ENCODE data around the gene TNFRSF17. TPM values are rescaled to one million over a fixed set of nuclear protein-coding genes. Genes with fewer than 3 reads are reported as not detected.
A peak's percentile ranks its signal among the peaks of the same experiment; 100 is the strongest.
"Not testable (repeated sequence)": the region's sequence is repeated elsewhere in the genome, so short reads cannot be mapped to it uniquely, and the experiment has no call there.

Gene TNFRSF17
- polyA plus RNA-seq, 3 donors, result 0.26 TPM; not detected in 2

- no peak overlapping the region for H3K4me2 ChIP-seq (replicated peaks; ENCODE audit: extremely low read depth, low read length, poor library complexity, severe bottlenecking)
- 98% methylated on average over 5 of the region's 10 CpGs for WGBS (ENCODE audit: insufficient coverage)
- H3K4me3 Mint-ChIP-seq, result no peak overlapping the region
- H3K4me1 ChIP-seq (ENCODE audit: control insufficient read depth in 1 of 2, insufficient read depth in 2 of 2, low read length in 2 of 2), result peaks cover 0 to 3% of the 10 kb centered on the region in 2 donors
- peaks cover 0 to 6% (median 0%) of the 10 kb centered on the region in 3 donors for H3K27me3 Mint-ChIP-seq (ENCODE audit: low read depth in 3 of 3)
- TF ChIP-seq, protein P1, sequence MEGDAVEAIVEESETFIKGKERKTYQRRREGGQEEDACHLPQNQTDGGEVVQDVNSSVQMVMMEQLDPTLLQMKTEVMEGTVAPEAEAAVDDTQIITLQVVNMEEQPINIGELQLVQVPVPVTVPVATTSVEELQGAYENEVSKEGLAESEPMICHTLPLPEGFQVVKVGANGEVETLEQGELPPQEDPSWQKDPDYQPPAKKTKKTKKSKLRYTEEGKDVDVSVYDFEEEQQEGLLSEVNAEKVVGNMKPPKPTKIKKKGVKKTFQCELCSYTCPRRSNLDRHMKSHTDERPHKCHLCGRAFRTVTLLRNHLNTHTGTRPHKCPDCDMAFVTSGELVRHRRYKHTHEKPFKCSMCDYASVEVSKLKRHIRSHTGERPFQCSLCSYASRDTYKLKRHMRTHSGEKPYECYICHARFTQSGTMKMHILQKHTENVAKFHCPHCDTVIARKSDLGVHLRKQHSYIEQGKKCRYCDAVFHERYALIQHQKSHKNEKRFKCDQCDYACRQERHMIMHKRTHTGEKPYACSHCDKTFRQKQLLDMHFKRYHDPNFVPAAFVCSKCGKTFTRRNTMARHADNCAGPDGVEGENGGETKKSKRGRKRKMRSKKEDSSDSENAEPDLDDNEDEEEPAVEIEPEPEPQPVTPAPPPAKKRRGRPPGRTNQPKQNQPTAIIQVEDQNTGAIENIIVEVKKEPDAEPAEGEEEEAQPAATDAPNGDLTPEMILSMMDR (IDR thresholded peaks at IDR 0.05), result no peak
- H3K9me3 ChIP-seq (replicated peaks in 1 of 2; ENCODE audit: control insufficient read depth in 1 of 2, insufficient read depth in 1 of 2, low read length in 2 of 2), result no peaks in the 10 kb centered on the region
- no peak overlapping the region for H3K4me3 ChIP-seq (replicated peaks in 1 of 3; ENCODE audit: low read depth in 2 of 3, low read length in 3 of 3)
- no peaks in the 10 kb centered on the region for H3K36me3 Mint-ChIP-seq
- H3K27ac ChIP-seq (ENCODE audit: low read depth in 1 of 2, low read length in 2 of 2), result no peak overlapping the region
- H3K36me3 ChIP-seq (replicated peaks in 1 of 2; ENCODE audit: control insufficient read depth in 1 of 2, insufficient read depth in 2 of 2, low read length in 2 of 2), result no peaks in the 10 kb centered on the region
- no peaks in the 10 kb centered on the region for H3K79me2 ChIP-seq (ENCODE audit: insufficient read depth, low read length)
- no peak overlapping the region for H2AFZ ChIP-seq (ENCODE audit: insufficient read depth, low read depth, low read length, poor library complexity, severe bottlenecking)
- no peaks in the 10 kb centered on the region for H4K20me1 ChIP-seq (ENCODE audit: insufficient read depth, low read length)
- no peak for DNase-seq
- peaks cover 0 to 2% (median 0%) of the 10 kb centered on the region in 7 donors for H3K9me3 Mint-ChIP-seq
- peaks cover 2% of the 10 kb centered on the region for H3K4me1 Mint-ChIP-seq
- no peak overlapping the region for H3K9ac ChIP-seq (ENCODE audit: insufficient read depth, low read length, poor library complexity, severe bottlenecking)
- H3K27ac Mint-ChIP-seq, result peak overlapping the region in 1 of 7 donors; percentile 55
- intact Hi-C loops (cut with micrococcal nuclease), result no loop called here
- no peaks in the 10 kb centered on the region for H3K27me3 ChIP-seq (ENCODE audit: control insufficient read depth in 2 of 2, insufficient read depth in 2 of 2, low read length in 2 of 2)
Measured at GRCh38 chr16:11957591-11958395, 7.2 kb upstream of the TNFRSF17 start.

DNA sequence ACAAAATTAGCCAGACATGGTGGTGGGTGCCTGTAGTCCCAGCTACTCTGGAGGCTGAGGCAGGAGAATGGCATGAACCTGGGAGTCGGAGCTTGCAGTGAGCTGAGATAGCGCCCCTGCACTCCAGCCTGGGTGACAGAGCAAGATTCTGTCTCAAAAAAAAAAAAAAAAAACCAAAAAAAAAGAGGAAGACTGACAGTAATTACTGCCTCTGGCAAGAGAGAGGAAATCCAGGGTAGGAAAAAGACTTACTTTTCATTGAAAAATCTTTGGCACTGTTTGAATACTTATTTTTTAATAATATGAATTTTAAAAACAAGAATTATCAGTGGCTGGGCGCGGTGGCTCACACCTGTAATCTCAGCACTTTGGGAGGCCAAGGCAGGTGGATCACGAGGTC, 2.6 kb upstream of the TNFRSF17 start:
- H3K27ac Mint-ChIP-seq; H3K9me3 Mint-ChIP-seq; H3K27me3 Mint-ChIP-seq (ENCODE audit: low read depth in 3 of 3); H3K27ac ChIP-seq (ENCODE audit: low read depth in 1 of 2, low read length in 2 of 2); H3K9me3 ChIP-seq (replicated peaks in 1 of 2; ENCODE audit: control insufficient read depth in 1 of 2, insufficient read depth in 1 of 2, low read length in 2 of 2); H3K36me3 Mint-ChIP-seq; H3K4me3 ChIP-seq (replicated peaks in 1 of 3; ENCODE audit: low read depth in 2 of 3, low read length in 3 of 3); H3K4me1 ChIP-seq (ENCODE audit: control insufficient read depth in 1 of 2, insufficient read depth in 2 of 2, low read length in 2 of 2); H3K9ac ChIP-seq (ENCODE audit: insufficient read depth, low read length, poor library complexity, severe bottlenecking); H2AFZ ChIP-seq (ENCODE audit: insufficient read depth, low read depth, low read length, poor library complexity, severe bottlenecking); intact Hi-C loops (cut with micrococcal nuclease); DNase-seq; H3K4me3 Mint-ChIP-seq; H3K79me2 ChIP-seq (ENCODE audit: insufficient read depth, low read length); H4K20me1 ChIP-seq (ENCODE audit: insufficient read depth, low read length); H3K27me3 ChIP-seq (ENCODE audit: control insufficient read depth in 2 of 2, insufficient read depth in 2 of 2, low read length in 2 of 2); H3K36me3 ChIP-seq (replicated peaks in 1 of 2; ENCODE audit: control insufficient read depth in 1 of 2, insufficient read depth in 2 of 2, low read length in 2 of 2); H3K4me1 Mint-ChIP-seq; H3K4me2 ChIP-seq (replicated peaks; ENCODE audit: extremely low read depth, low read length, poor library complexity, severe bottlenecking): not testable (repeated sequence)
- 100% methylated on average over 1 of the region's 5 CpGs for WGBS (ENCODE audit: insufficient coverage)

DNA sequence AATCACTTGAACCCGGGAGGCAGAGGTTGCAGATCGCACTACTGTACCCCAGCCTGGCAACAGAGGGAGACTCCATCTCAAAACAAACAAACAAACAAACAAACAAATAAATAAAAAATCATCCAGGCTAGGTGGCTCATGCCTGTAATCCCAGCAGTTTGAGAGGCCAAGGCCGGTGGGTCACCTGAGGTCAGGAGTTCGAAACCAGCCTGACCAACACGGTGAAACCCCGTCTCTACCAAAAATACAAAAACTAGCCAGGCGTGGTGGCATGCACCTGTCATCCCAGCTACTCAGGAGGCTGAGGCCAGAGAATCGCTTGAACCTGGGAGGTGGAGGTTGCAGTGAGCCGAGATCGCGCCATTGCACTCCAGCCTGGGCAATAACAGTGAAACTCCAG, 2.0 kb upstream of the TNFRSF17 start:
- H3K9me3 ChIP-seq (replicated peaks in 1 of 2; ENCODE audit: control insufficient read depth in 1 of 2, insufficient read depth in 1 of 2, low read length in 2 of 2); H4K20me1 ChIP-seq (ENCODE audit: insufficient read depth, low read length); H3K36me3 Mint-ChIP-seq; H3K4me3 ChIP-seq (replicated peaks in 1 of 3; ENCODE audit: low read depth in 2 of 3, low read length in 3 of 3); DNase-seq; H2AFZ ChIP-seq (ENCODE audit: insufficient read depth, low read depth, low read length, poor library complexity, severe bottlenecking); H3K4me1 Mint-ChIP-seq; H3K9me3 Mint-ChIP-seq; H3K27ac ChIP-seq (ENCODE audit: low read depth in 1 of 2, low read length in 2 of 2); H3K4me3 Mint-ChIP-seq; H3K27me3 Mint-ChIP-seq (ENCODE audit: low read depth in 3 of 3); H3K4me1 ChIP-seq (ENCODE audit: control insufficient read depth in 1 of 2, insufficient read depth in 2 of 2, low read length in 2 of 2); H3K27ac Mint-ChIP-seq; H3K27me3 ChIP-seq (ENCODE audit: control insufficient read depth in 2 of 2, insufficient read depth in 2 of 2, low read length in 2 of 2); H3K9ac ChIP-seq (ENCODE audit: insufficient read depth, low read length, poor library complexity, severe bottlenecking); H3K79me2 ChIP-seq (ENCODE audit: insufficient read depth, low read length); intact Hi-C loops (cut with micrococcal nuclease); H3K36me3 ChIP-seq (replicated peaks in 1 of 2; ENCODE audit: control insufficient read depth in 1 of 2, insufficient read depth in 2 of 2, low read length in 2 of 2); H3K4me2 ChIP-seq (replicated peaks; ENCODE audit: extremely low read depth, low read length, poor library complexity, severe bottlenecking): not testable (repeated sequence)
- 100% methylated on average over 2 of the region's 11 CpGs for whole genome bisulfite sequencing (ENCODE audit: insufficient coverage)

All from CD14-positive monocyte (primary cell).